Measurements from ENCODE around the gene TFPI2.

GRCh38 chr7:93837245-93837644, 53.3 kb downstream of the TFPI2 start:
- TF ChIP-seq POLR2A (IDR thresholded peaks at IDR 0.05; ENCODE audit: low read depth, low read length) = no peak
- TF ChIP-seq PAX5 (IDR thresholded peaks at IDR 0.05; ENCODE audit: insufficient read depth, low read length, severe bottlenecking) = no peak
- TF ChIP-seq SPI1 (IDR thresholded peaks at IDR 0.05; ENCODE audit: low read depth, low read length) = no peak
- no peak for TF ChIP-seq POLR2AphosphoS5 (IDR thresholded peaks at IDR 0.05; ENCODE audit: low read depth, low read length)

Measured in GM12891 (cell line).